Measurements from ENCODE around the gene C1orf21. TPM values are rescaled to one million over a fixed set of nuclear protein-coding genes. Genes with fewer than 3 reads are reported as not detected.

Gene C1orf21
- total RNA-seq, 1 donor from 2014 or later = 5.5 TPM

GRCh38 chr1:184443201-184443600, 56.4 kb downstream of the C1orf21 start:
- intact Hi-C loops (cut with micrococcal nuclease) = no loop called here

- intact Hi-C loops (cut with micrococcal nuclease) = no loop called here
Measured at GRCh38 chr1:184443624-184444023, 56.8 kb downstream of the C1orf21 start.

GRCh38 chr1:184445997-184446396, 59.2 kb downstream of the C1orf21 start:
- intact Hi-C loops (cut with micrococcal nuclease) = no loop called here

- intact Hi-C loops (cut with micrococcal nuclease) = no loop called here
Measured at GRCh38 chr1:184447651-184448185, 60.9 kb downstream of the C1orf21 start.

GRCh38 chr1:184449916-184450315, 63.1 kb downstream of the C1orf21 start:
- intact Hi-C loops (cut with micrococcal nuclease) = no loop called here

GRCh38 chr1:184455786-184456185, 69.0 kb downstream of the C1orf21 start:
- intact Hi-C loops (cut with micrococcal nuclease) = no loop called here

GRCh38 chr1:184456189-184456588, 69.4 kb downstream of the C1orf21 start:
- intact Hi-C loops (cut with micrococcal nuclease) = no loop called here

- intact Hi-C loops (cut with micrococcal nuclease) = no loop called here
Measured at GRCh38 chr1:184457500-184457899, 70.7 kb downstream of the C1orf21 start.

- intact Hi-C loops (cut with micrococcal nuclease) = no loop called here
Measured at GRCh38 chr1:184461321-184461720, 74.5 kb downstream of the C1orf21 start.

GRCh38 chr1:184462155-184462554, 75.3 kb downstream of the C1orf21 start:
- intact Hi-C loops (cut with micrococcal nuclease) = no loop called here

GRCh38 chr1:184462990-184463389, 76.2 kb downstream of the C1orf21 start:
- intact Hi-C loops (cut with micrococcal nuclease) = no loop called here

GRCh38 chr1:184463680-184464079, 76.9 kb downstream of the C1orf21 start:
- intact Hi-C loops (cut with micrococcal nuclease) = no loop called here

GRCh38 chr1:184464757-184465156, 77.9 kb downstream of the C1orf21 start:
- intact Hi-C loops (cut with micrococcal nuclease) = no loop called here

GRCh38 chr1:184465489-184466146, 78.8 kb downstream of the C1orf21 start:
- intact Hi-C loops (cut with micrococcal nuclease) = no loop called here

GRCh38 chr1:184467295-184467694, 80.5 kb downstream of the C1orf21 start:
- intact Hi-C loops (cut with micrococcal nuclease) = no loop called here

GRCh38 chr1:184469396-184469795, 82.6 kb downstream of the C1orf21 start:
- intact Hi-C loops (cut with micrococcal nuclease) = no loop called here

- intact Hi-C loops (cut with micrococcal nuclease) = no loop called here
Measured at GRCh38 chr1:184471686-184472085, 84.9 kb downstream of the C1orf21 start.

- intact Hi-C loops (cut with micrococcal nuclease) = no loop called here
Measured at GRCh38 chr1:184472136-184472535, 85.3 kb downstream of the C1orf21 start.

- intact Hi-C loops (cut with micrococcal nuclease) = no loop called here
Measured at GRCh38 chr1:184473176-184473966, 86.5 kb downstream of the C1orf21 start.

GRCh38 chr1:184476187-184476586, 89.4 kb downstream of the C1orf21 start:
- intact Hi-C loops (cut with micrococcal nuclease) = no loop called here

- intact Hi-C loops (cut with micrococcal nuclease) = no loop called here
Measured at GRCh38 chr1:184479435-184480167, 92.8 kb downstream of the C1orf21 start.

- intact Hi-C loops (cut with micrococcal nuclease) = no loop called here
Measured at GRCh38 chr1:184480736-184481135, 93.9 kb downstream of the C1orf21 start.

Data from T-helper 1 cell treated with Interleukin-12 subunit alpha and Interleukin-12 subunit beta and Interleukin-4 antibody, amounts not matched to agents 30 ng/mL and 1 ng/mL, for 36 hours (primary cell).